Effector memory CD4-positive, alpha-beta T cell (primary cell): ENCODE results near the gene GPR162.

Experiments used
- DNase-seq, 3 donors: peaks; one replicate each; pipeline ENCODE4 v3.0.0-alpha.2; 2020
- H3K27ac ChIP-seq: 2 replicates; pipeline ENCODE4 v1.7.0; 2013; ENCODE audit warnings: mild to moderate bottlenecking, low read length, moderate library complexity; ENCODE audit not compliant: insufficient read depth, poor library complexity, severe bottlenecking
- H3K27me3 ChIP-seq: replicated peaks from 2 replicates; pipeline ENCODE4 v1.7.0; 2013; ENCODE audit warnings: mild to moderate bottlenecking, low read length; ENCODE audit not compliant: insufficient read depth, control insufficient read depth, poor library complexity, severe bottlenecking
- H3K36me3 ChIP-seq: 2 replicates; pipeline ENCODE4 v1.7.0; 2013; ENCODE audit warnings: mild to moderate bottlenecking, low read length, moderate library complexity; ENCODE audit not compliant: control insufficient read depth, insufficient read depth
- H3K4me1 ChIP-seq: 2 replicates; pipeline ENCODE4 v1.7.0; 2013; ENCODE audit warnings: low read length, mild to moderate bottlenecking; ENCODE audit not compliant: control insufficient read depth, insufficient read depth, poor library complexity, severe bottlenecking
- H3K4me3 ChIP-seq: 2 replicates; pipeline ENCODE4 v1.7.0; 2013; ENCODE audit warnings: low read length, low read depth, mild to moderate bottlenecking; ENCODE audit not compliant: insufficient read depth, poor library complexity, severe bottlenecking
- H3K9me3 ChIP-seq: 2 replicates; pipeline ENCODE4 v1.7.0; 2013; ENCODE audit warnings: mild to moderate bottlenecking, low read length, moderate library complexity; ENCODE audit not compliant: control insufficient read depth

The GPR162 gene

GRCh38 chr12:6822426-6823135 lies 960 bp downstream of the GPR162 start:
- H3K4me3 ChIP-seq: no peak overlapping the region
- DNase-seq: no peak
- peaks cover 10% of the 10 kb centered on the region for H3K4me1 ChIP-seq
- H3K9me3 ChIP-seq: no peaks in the 10 kb centered on the region
- peaks cover 24% of the 10 kb centered on the region for H3K36me3 ChIP-seq
- H3K27ac ChIP-seq: no peak overlapping the region
- H3K27me3 ChIP-seq: peaks cover 6% of the 10 kb centered on the region

GRCh38 chr12:6823182-6824084 lies 1.8 kb downstream of the GPR162 start:
- Histone ChIP-seq H3K36me3 (peaks cover 15% of the 10 kb centered on the region), H3K27ac (no peak overlapping the region), H3K4me3 (no peak overlapping the region), H3K27me3 (peaks cover 7% of the 10 kb centered on the region), H3K4me1 (peaks cover 10% of the 10 kb centered on the region), H3K9me3 (no peaks in the 10 kb centered on the region)
- DNase-seq: no peak

GRCh38 chr12:6824085-6824775 lies 2.6 kb downstream of the GPR162 start:
- H3K27me3 ChIP-seq: peaks cover 7% of the 10 kb centered on the region
- H3K36me3 ChIP-seq: peaks cover 7% of the 10 kb centered on the region
- peaks cover 14% of the 10 kb centered on the region for H3K4me1 ChIP-seq
- H3K9me3 ChIP-seq: no peaks in the 10 kb centered on the region
- DNase-seq: no peak
- no peak overlapping the region for H3K27ac ChIP-seq
- H3K4me3 ChIP-seq: no peak overlapping the region

GRCh38 chr12:6824901-6825381 lies 3.3 kb downstream of the GPR162 start:
- Histone ChIP-seq H3K4me1 (peaks cover 18% of the 10 kb centered on the region), H3K4me3 (no peak overlapping the region), H3K27me3 (peaks cover 7% of the 10 kb centered on the region), H3K27ac (no peak overlapping the region), H3K9me3 (no peaks in the 10 kb centered on the region), H3K36me3 (peaks cover under 1% of the 10 kb centered on the region)
- no peak for DNase-seq

GRCh38 chr12:6825398-6826124 lies 3.9 kb downstream of the GPR162 start:
- no peak overlapping the region for H3K4me3 ChIP-seq
- DNase-seq: peak; percentile 64 to 74 (median 67)
- no peaks in the 10 kb centered on the region for H3K9me3 ChIP-seq
- H3K27me3 ChIP-seq: peaks cover 7% of the 10 kb centered on the region
- peaks cover 18% of the 10 kb centered on the region for H3K4me1 ChIP-seq
- H3K27ac ChIP-seq: no peak overlapping the region
- no peaks in the 10 kb centered on the region for H3K36me3 ChIP-seq

GRCh38 chr12:6826125-6826733 lies 4.6 kb downstream of the GPR162 start:
- Histone ChIP-seq H3K36me3 (no peaks in the 10 kb centered on the region), H3K27ac (no peak overlapping the region), H3K4me1 (peaks cover 16% of the 10 kb centered on the region), H3K9me3 (no peaks in the 10 kb centered on the region), H3K27me3 (peaks cover 7% of the 10 kb centered on the region), H3K4me3 (no peak overlapping the region)
- no peak for DNase-seq

GRCh38 chr12:6826734-6827436 lies 5.3 kb downstream of the GPR162 start:
- Histone ChIP-seq H3K4me3 (no peak overlapping the region), H3K36me3 (no peaks in the 10 kb centered on the region), H3K27me3 (peaks cover 7% of the 10 kb centered on the region), H3K4me1 (peaks cover 10% of the 10 kb centered on the region), H3K9me3 (no peaks in the 10 kb centered on the region), H3K27ac (no peak overlapping the region)
- DNase-seq: no peak

GRCh38 chr12:6827437-6827911 lies 5.9 kb downstream of the GPR162 start:
- no peaks in the 10 kb centered on the region for H3K36me3 ChIP-seq
- H3K27me3 ChIP-seq: peaks cover 7% of the 10 kb centered on the region
- peak in 1 of 3 donors; percentile 25 for DNase-seq
- H3K4me3 ChIP-seq: no peak overlapping the region
- H3K27ac ChIP-seq: no peak overlapping the region
- H3K4me1 ChIP-seq: peaks cover 8% of the 10 kb centered on the region
- no peaks in the 10 kb centered on the region for H3K9me3 ChIP-seq
